Measurements from ENCODE around the gene TMPRSS2. TPM values are rescaled to one million over a fixed set of nuclear protein-coding genes. Genes with fewer than 3 reads are reported as not detected.

The TMPRSS2 gene
- total RNA-seq, 4 donors from 2014 or later: not detected

GRCh38 chr21:41545500-41546359 lies 37.8 kb upstream of the TMPRSS2 start:
- no peak for DNase-seq (ENCODE audit: low spot score in 2 of 2)
- WGBS, 2 donors: 56 to 70% methylated on average over 7 of the region's 7 CpGs
- Histone ChIP-seq H3K27ac (no peak overlapping the region), H3K36me3 (no peaks in the 10 kb centered on the region), H3K27me3 (peaks cover 0 to 3% of the 10 kb centered on the region in 2 donors), H3K4me3 (no peak overlapping the region), H3K9me3 (no peaks in the 10 kb centered on the region), H3K4me1 (no peaks in the 10 kb centered on the region)
- no peak for TF ChIP-seq EP300 (IDR thresholded peaks at IDR 0.05)
- no peak for TF ChIP-seq POLR2A (IDR thresholded peaks at IDR 0.05)
- no peak for TF ChIP-seq CTCF (IDR thresholded peaks at IDR 0.05)

- no peaks in the 10 kb centered on the region for H3K9me3 ChIP-seq
- H3K36me3 ChIP-seq: no peaks in the 10 kb centered on the region
- H3K27ac ChIP-seq: no peak overlapping the region
- H3K4me1 ChIP-seq: no peaks in the 10 kb centered on the region
- H3K4me3 ChIP-seq: no peak overlapping the region
- WGBS, 2 donors: 94 to 95% methylated on average over 9 of the region's 9 CpGs
- TF ChIP-seq CTCF (IDR thresholded peaks at IDR 0.05) (no peak), EP300 (IDR thresholded peaks at IDR 0.05) (no peak), POLR2A (IDR thresholded peaks at IDR 0.05) (no peak)
- H3K27me3 ChIP-seq: peaks cover 0 to 4% of the 10 kb centered on the region in 2 donors
- no peak for DNase-seq (ENCODE audit: low spot score in 2 of 2)
These were observed 34.8 kb upstream of the TMPRSS2 start for GRCh38 chr21:41542727-41543126.

- H3K4me1 ChIP-seq: no peaks in the 10 kb centered on the region
- H3K4me3 ChIP-seq: no peak overlapping the region
- H3K36me3 ChIP-seq: no peaks in the 10 kb centered on the region
- H3K9me3 ChIP-seq: no peaks in the 10 kb centered on the region
- no peak for DNase-seq (ENCODE audit: low spot score in 2 of 2)
- H3K27ac ChIP-seq: no peak overlapping the region
- peaks cover 0 to 7% of the 10 kb centered on the region in 2 donors for H3K27me3 ChIP-seq
- no peak for TF ChIP-seq CTCF (IDR thresholded peaks at IDR 0.05)
- TF ChIP-seq POLR2A (IDR thresholded peaks at IDR 0.05): no peak
- no peak for TF ChIP-seq EP300 (IDR thresholded peaks at IDR 0.05)
- 75 to 76% methylated on average over 8 of the region's 8 CpGs for WGBS, 2 donors
These were observed 29.4 kb upstream of the TMPRSS2 start for GRCh38 chr21:41537356-41537755.

GRCh38 chr21:41536827-41537103 lies 28.8 kb upstream of the TMPRSS2 start:
- peaks cover 0 to 7% of the 10 kb centered on the region in 2 donors for H3K27me3 ChIP-seq
- TF ChIP-seq CTCF (IDR thresholded peaks at IDR 0.05) (no peak), POLR2A (IDR thresholded peaks at IDR 0.05) (no peak), EP300 (IDR thresholded peaks at IDR 0.05) (no peak)
- no peak overlapping the region for H3K4me3 ChIP-seq
- H3K27ac ChIP-seq: no peak overlapping the region
- H3K9me3 ChIP-seq: no peaks in the 10 kb centered on the region
- no peak for DNase-seq (ENCODE audit: low spot score in 2 of 2)
- H3K36me3 ChIP-seq: no peaks in the 10 kb centered on the region
- 57 to 72% methylated on average over 7 of the region's 7 CpGs for WGBS, 2 donors
- H3K4me1 ChIP-seq: no peaks in the 10 kb centered on the region

GRCh38 chr21:41536076-41536826 lies 28.3 kb upstream of the TMPRSS2 start:
- TF ChIP-seq POLR2A (IDR thresholded peaks at IDR 0.05) (no peak), EP300 (IDR thresholded peaks at IDR 0.05) (no peak), CTCF (IDR thresholded peaks at IDR 0.05) (no peak)
- Histone ChIP-seq H3K4me3 (no peak overlapping the region), H3K27ac (no peak overlapping the region), H3K9me3 (no peaks in the 10 kb centered on the region), H3K27me3 (peaks cover 0 to 7% of the 10 kb centered on the region in 2 donors), H3K4me1 (no peaks in the 10 kb centered on the region), H3K36me3 (no peaks in the 10 kb centered on the region)
- WGBS, 2 donors: 55 to 67% methylated on average over 19 of the region's 19 CpGs
- DNase-seq (ENCODE audit: low spot score in 2 of 2): no peak
